Measurements from ENCODE around the gene ZNF438.
"Not testable (repeated sequence)": the region's sequence is repeated elsewhere in the genome, so short reads cannot be mapped to it uniquely, and the experiment has no call there.

Gene ZNF438

GRCh38 chr10:30984563-30985328 is 46.9 kb downstream of the ZNF438 start:
- no peak for ATAC-seq
- DNase-seq: no peak

DNA sequence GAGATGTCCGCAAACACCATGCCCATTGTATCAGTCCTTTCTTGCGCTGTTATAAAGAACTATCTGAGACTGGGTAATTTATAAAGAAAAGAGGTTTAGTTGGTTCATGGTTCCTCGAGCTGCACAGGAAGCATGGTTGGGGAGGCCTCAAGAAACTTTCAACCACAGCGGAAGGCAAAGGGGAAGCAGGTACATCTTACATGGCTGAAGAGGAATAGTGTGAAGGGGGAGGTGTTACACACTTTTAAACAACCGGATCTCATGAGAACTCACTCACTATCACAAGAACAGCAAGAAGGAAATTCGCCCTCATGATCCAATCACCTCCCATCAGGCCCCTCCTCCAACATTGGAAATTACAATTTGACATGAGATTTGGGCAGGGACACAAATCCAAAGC is 48.5 kb downstream of the ZNF438 start:
- not testable (repeated sequence) for ATAC-seq, DNase-seq

- ATAC-seq (no peak), DNase-seq (no peak)
Measured at GRCh38 chr10:30980951-30981616, 50.6 kb downstream of the ZNF438 start.

GRCh38 chr10:30979956-30980355 is 51.7 kb downstream of the ZNF438 start:
- ATAC-seq: no peak
- no peak for DNase-seq

DNA sequence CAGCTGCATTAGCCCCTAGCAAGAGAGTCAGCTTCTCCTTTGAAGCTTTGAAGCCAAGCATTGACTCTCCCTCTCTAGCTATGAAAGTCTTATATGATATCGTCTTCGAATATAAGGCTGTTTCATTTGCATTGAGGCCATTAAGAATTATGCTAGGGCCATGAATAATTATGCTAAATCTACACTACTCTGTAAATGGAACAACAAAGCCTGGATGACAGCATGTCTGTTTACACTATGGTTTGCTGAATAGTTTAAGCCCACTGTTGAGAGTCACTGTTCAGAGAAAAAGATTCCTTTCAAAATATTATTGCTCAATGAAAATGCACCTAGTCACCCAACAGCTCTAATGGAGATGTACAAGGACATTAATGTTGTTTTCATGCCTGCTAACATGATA is 52.8 kb downstream of the ZNF438 start:
- ATAC-seq (no peak), DNase-seq (no peak)

- DNase-seq (no peak), ATAC-seq (no peak)
Measured at GRCh38 chr10:30977385-30977784, 54.3 kb downstream of the ZNF438 start.

DNA sequence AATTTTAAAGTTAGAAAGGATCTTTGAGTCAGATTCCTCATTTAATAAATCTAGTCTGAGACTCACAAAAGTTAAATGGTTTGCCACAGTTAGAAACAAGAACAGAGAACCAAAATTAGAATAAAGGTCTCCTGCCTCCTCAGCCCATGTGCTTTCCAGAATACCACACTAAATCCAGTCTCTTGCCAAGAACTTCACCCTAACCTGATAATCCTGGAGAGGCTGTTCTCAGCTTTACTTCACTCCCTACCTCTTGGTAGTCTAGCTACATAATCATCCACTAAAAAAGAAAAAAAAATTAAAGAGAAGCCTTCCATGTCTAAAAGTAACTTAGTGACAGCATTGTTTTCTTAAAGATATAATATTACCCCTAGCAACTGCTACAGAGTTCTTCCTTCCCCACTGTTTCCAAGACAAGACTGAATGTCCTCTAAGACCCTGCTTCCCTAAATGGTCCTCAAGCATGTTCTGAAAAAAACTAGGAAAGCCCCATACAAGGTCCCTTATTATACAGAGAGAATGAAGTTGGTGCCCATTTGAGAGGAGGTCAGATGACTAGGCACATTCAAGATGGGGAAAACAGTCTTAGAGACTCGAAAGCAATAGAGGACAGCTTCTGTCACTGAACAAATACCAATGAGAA is 56.8 kb downstream of the ZNF438 start:
- DNase-seq (no peak), ATAC-seq (no peak)

DNA sequence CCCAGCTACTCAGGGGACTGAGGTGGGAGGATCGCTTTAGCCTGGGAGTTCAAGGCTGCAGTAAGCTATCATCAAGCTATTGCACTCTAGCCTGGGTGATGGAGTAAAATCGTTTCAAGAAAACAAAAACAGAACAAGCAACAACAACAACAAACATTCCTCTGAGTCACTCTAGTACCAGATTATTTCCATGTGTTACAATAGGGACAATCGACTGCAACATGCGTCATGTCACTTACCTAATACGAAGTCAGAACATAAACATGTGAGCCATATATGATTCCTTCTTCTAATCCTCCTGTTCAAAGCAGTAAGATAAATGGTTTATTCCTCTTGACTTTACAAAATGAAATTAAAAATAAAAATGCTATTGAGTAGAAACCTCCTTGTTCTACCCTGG is 57.3 kb downstream of the ZNF438 start:
- no peak for ATAC-seq
- DNase-seq: no peak

- no peak for DNase-seq
- ATAC-seq: no peak
Measured at GRCh38 chr10:30973737-30974136, 57.9 kb downstream of the ZNF438 start.

DNA sequence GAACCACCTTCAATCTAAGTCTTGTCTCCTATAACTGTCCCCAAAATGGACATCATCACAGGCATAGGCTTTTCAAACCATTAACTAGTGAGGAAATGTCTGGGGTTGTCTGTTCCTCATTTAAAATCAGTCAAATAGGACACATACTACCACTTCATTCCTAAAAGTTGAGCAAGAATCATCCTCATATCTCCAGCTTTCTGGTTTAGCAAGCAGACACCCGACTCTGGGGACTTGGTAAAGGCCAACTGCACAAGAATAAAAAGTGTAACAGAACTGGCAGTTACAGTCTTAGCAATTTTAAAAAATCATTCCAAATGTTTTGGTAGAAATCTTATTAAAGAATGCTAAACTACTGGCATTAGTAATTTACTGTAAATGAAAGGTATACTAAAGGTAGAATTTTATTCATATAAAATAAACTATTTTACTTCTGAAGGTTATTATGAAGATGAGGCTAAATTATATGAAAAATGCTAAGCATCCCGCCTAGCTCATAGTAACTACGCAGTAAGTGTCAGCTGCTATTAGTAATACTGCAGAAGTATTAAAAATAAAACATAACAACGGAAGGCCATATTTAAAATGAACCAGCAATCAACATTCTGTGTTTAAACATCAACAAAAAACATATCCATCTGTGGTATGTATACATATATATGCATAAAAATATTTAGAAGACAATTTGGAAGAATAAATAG is 60.8 kb downstream of the ZNF438 start:
- DNase-seq: no peak
- no peak for ATAC-seq

DNA sequence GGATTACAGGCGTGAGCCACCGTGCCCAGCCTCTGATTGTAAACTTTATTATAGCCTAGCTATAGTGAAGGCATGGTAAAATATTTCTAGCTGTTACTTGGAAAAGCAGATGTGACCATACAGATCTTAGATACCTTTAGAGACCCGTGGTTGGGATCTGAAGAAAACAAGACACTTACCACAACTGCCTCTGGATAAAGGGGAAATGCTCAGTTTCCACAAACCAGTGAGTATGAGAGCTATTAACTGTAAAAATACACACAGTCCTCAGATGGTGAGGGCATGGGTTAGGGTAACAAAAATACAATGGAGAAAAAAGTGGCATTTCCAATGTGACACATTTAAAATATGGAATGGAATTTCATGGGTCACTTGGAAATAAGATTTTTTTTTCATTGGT is 63.0 kb downstream of the ZNF438 start:
- no peak for ATAC-seq
- DNase-seq: no peak

GRCh38 chr10:30967650-30968410 is 63.8 kb downstream of the ZNF438 start:
- DNase-seq: no peak
- no peak for ATAC-seq

- ATAC-seq: peak; percentile 88
- DNase-seq: no peak
Measured at GRCh38 chr10:30963992-30964930, 67.4 kb downstream of the ZNF438 start.

DNA sequence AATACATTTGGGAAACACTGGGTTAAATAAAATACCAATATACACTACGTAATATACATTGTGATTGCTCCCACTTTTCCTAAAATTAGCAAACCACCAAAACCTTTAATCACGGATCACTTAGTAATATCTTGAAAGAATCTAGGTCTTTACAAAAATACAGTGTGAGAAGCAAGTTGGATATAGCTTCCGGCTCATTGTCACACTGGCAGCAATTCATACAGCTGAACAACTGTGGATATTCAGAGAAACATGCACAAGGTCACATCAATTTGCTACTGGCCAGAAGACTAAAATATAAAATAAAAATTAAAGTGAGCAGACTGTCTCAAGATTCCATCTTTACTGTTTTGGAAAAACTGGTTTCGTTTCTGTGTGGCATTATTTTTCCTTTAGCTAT is 69.1 kb downstream of the ZNF438 start:
- DNase-seq (no peak), ATAC-seq (no peak)

GRCh38 chr10:30959836-30960210 is 71.8 kb downstream of the ZNF438 start:
- DNase-seq (no peak), ATAC-seq (no peak)

DNA sequence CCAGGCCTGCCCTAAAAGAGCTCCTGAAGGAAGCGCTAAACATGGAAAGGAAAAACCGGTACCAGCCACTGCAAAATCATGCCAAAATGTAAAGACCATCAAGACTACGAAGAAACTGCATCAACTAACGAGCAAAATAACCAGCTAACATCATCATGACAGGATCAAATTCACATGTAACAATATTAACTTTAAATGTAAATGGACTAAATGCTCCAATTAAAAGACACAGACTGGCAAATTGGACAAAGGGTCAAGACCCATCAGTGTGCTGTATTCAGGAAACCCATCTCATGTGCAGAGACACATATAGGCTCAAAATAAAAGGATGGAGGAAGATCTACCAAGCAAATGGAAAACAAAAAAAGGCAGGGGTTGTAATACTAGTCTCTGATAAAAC is 82.4 kb downstream of the ZNF438 start:
- not testable (repeated sequence) for ATAC-seq, DNase-seq

DNA sequence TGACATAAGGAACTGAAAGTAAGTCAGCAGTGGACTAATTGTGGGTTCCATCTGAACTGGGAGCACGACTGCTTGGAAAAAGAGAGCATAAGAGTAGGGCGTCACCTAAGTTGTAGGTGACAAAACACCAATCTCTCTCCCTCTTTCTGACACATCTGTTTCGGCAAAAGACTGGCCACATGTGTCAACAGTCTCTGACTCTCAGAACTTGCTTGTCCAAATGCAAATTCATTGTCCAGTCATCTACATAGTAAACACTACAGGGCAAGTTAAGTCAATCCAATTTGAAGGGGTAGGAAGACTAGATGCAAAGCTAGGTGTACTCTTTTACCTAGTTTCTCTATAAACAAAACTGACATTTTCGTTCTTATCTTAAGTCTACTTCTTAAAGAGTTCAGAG is 87.7 kb downstream of the ZNF438 start:
- DNase-seq: no peak
- no peak for ATAC-seq

DNA sequence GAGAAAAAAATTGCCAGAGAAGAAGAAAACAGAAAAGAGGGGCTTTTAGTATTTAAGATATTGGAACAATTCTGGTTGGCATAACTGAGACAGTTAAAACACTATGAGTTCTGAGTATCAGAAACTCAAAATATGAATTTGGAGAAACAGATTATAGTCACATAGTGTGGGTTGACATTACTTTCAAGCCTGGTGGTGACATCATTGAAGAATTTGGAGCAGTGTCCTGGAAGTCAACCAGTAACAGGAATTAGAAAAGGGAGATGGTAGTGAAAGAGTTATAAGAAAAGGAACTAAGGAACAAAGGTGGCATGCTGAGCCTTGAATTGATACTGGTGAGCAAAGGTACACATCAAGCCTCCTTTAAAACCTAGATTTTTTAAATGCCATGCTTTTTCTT is 88.2 kb downstream of the ZNF438 start:
- DNase-seq: no peak
- no peak for ATAC-seq

DNA sequence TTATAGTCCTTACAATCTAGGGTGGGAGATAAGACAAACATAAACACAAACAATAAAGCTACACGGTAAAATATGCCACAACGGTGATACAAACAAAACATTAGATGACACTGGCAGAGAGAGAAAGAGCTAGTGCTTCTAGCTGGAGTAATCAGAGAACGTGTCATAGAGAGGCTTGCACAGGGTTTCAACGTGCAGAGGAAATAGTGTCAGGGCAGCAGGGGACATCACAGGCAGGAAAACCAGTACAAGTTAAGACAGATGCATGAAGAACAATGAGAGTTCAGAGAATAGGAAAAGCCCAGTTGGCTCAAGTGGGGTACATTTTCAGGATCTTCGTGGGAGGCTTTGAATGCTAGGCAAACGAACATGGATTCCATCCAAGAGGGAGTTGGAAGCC is 91.4 kb downstream of the ZNF438 start:
- ATAC-seq (no peak), DNase-seq (no peak)

DNA sequence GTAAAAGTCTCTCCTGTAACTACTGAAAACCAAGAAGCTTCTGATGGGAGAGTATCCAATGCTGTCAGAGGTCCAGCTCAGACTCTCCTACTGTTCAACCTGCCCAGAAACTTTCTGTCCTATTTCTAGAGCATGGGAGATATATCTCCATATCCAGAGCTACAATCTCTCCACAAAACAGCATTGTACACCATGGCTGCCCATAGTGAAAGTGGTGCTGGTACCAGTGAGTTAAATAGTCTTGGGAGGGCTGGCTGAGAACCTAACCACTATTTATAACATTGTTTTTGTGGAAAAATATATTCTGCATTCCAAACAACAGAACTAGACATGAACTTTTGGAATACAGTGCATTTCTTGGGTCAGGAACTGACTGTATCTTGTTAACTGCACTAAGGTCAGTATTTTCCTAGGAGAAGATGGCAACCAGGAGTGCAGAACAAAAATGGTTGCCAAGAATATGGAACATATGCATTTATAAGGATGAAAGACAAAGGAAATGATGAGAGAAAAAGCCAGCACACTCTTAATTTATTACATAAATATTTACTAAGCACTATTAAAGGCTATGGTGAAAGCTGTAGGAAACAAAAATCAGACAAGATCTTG is 91.9 kb downstream of the ZNF438 start:
- ATAC-seq (no peak), DNase-seq (no peak)

DNA sequence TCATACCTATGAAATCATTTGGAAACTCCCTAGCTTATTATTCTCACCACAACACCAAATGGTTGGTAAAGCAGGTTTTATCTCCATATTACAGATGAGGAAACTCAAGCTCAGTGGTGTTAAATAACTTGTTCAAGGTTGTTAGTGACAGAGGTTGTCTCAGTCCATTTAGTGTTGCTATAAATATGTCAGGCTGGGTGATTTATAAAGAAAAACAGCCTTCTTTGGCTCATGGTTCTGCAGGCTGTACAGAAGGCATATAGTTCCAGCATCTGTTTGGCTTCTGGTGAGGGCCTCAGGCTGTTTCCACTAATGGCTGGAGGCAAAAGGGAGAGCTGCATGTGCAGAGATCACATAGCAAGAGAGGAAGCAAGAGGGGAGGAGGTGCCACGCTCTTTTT is 96.6 kb downstream of the ZNF438 start:
- no peak for DNase-seq
- ATAC-seq: no peak
